Mesenchymal stem cell (in vitro differentiated cells and primary cell): ENCODE results near the gene GATA6.

Experiments
- DNase-seq: peaks from one replicate; pipeline ENCODE4 v3.0.0-alpha.2; 2013
- H2AFZ ChIP-seq: one replicate; pipeline ENCODE4 v1.6.1; 2013; ENCODE audit warnings: low read depth, mild to moderate bottlenecking, control low read depth, inconsistent platforms, low read length, moderate library complexity
- H2AK5ac ChIP-seq: 2 replicates; pipeline ENCODE4 v1.6.1; 2013; ENCODE audit warnings: low read length, moderate library complexity, mild to moderate bottlenecking, inconsistent platforms; ENCODE audit not compliant: severe bottlenecking
- H2BK120ac ChIP-seq: one replicate; pipeline ENCODE4 v1.6.1; 2013; ENCODE audit warnings: low read depth, mild to moderate bottlenecking, inconsistent platforms, low read length, moderate library complexity
- H2BK12ac ChIP-seq, 2 experiments: one replicate each; pipeline ENCODE4 v1.6.1; 2013; ENCODE audit warnings: inconsistent platforms in 2 of 2, low read length in 2 of 2, mild to moderate bottlenecking in 2 of 2, moderate library complexity in 2 of 2, control low read depth in 1 of 2
- H2BK15ac ChIP-seq: one replicate; pipeline ENCODE4 v1.6.1; 2013; ENCODE audit warnings: mild to moderate bottlenecking, low read depth, inconsistent platforms; ENCODE audit not compliant: poor library complexity, severe bottlenecking
- H2BK5ac ChIP-seq: 2 replicates; pipeline ENCODE4 v1.6.1; 2013; ENCODE audit warnings: low read depth, mild to moderate bottlenecking, low read length, control low read depth, inconsistent platforms; ENCODE audit not compliant: poor library complexity, severe bottlenecking
- H3K14ac ChIP-seq, 2 experiments: one replicate each; pipeline ENCODE4 v1.6.1; 2013; ENCODE audit warnings: inconsistent platforms in 2 of 2, low read length in 2 of 2, control low read depth in 1 of 2, mild to moderate bottlenecking in 1 of 2, moderate library complexity in 1 of 2
- H3K18ac ChIP-seq, 2 experiments: one replicate each; pipeline ENCODE4 v1.6.1; 2013; ENCODE audit warnings: inconsistent platforms in 2 of 2, low read length in 2 of 2, control low read depth in 1 of 2, low read depth in 1 of 2, mild to moderate bottlenecking in 1 of 2
- H3K23ac ChIP-seq, 2 experiments: one replicate each; pipeline ENCODE4 v1.6.1; 2013; ENCODE audit warnings: inconsistent platforms in 2 of 2, low read length in 2 of 2, mild to moderate bottlenecking in 2 of 2, moderate library complexity in 2 of 2, control low read depth in 1 of 2
- H3K27ac ChIP-seq: 2 replicates; pipeline ENCODE4 v1.5.1; 2013; ENCODE audit warnings: mild to moderate bottlenecking, moderate library complexity, low read length, control low read depth, inconsistent platforms; ENCODE audit not compliant: poor library complexity, severe bottlenecking
- H3K27me3 ChIP-seq, 2 experiments: 2 replicates each; pipeline versions ENCODE4 v1.6.1 to v1.7.0; 2013; ENCODE audit warnings: low read length in 2 of 2, mild to moderate bottlenecking in 2 of 2, moderate library complexity in 2 of 2, control low read depth in 1 of 2, inconsistent platforms in 1 of 2; ENCODE audit not compliant: control insufficient read depth in 1 of 2, insufficient read depth in 1 of 2
- H3K36me3 ChIP-seq, 2 experiments: 2 replicates each; pipeline versions ENCODE4 v1.6.1 to v1.7.0; 2013; ENCODE audit warnings: low read length in 2 of 2, control low read depth in 1 of 2, inconsistent platforms in 1 of 2, low read depth in 1 of 2, mild to moderate bottlenecking in 1 of 2; ENCODE audit not compliant: insufficient read depth in 2 of 2, control insufficient read depth in 1 of 2
- H3K4ac ChIP-seq, 2 experiments: one replicate each; pipeline ENCODE4 v1.6.1; 2013; ENCODE audit warnings: inconsistent platforms in 2 of 2, low read length in 2 of 2, mild to moderate bottlenecking in 2 of 2, moderate library complexity in 2 of 2, control low read depth in 1 of 2, low read depth in 1 of 2
- H3K4me1 ChIP-seq: 2 replicates; pipeline ENCODE4 v1.6.1; 2013; ENCODE audit warnings: low read depth, low read length, control low read depth; ENCODE audit not compliant: control insufficient read depth, insufficient read depth
- H3K4me2 ChIP-seq: 2 replicates; pipeline ENCODE4 v1.6.1; 2013; ENCODE audit warnings: low read length, mild to moderate bottlenecking, inconsistent platforms; ENCODE audit not compliant: poor library complexity, severe bottlenecking
- H3K4me3 ChIP-seq, 2 experiments: 2 replicates each; pipeline versions ENCODE4 v1.5.1 to v1.7.0; 2013; ENCODE audit warnings: low read length in 2 of 2, mild to moderate bottlenecking in 2 of 2, control low read depth in 1 of 2, low read depth in 1 of 2; ENCODE audit not compliant: insufficient read depth in 1 of 2
- H3K79me1 ChIP-seq: replicated peaks from 2 replicates; pipeline ENCODE4 v1.6.1; 2013; ENCODE audit warnings: mild to moderate bottlenecking, control low read depth, low read length, inconsistent platforms; ENCODE audit not compliant: poor library complexity, severe bottlenecking
- H3K9ac ChIP-seq: 2 replicates; pipeline ENCODE4 v1.7.0; 2013; ENCODE audit warnings: mild to moderate bottlenecking, low read length, moderate library complexity
- H3K9me3 ChIP-seq: 2 replicates; pipeline ENCODE4 v1.7.0; 2013; ENCODE audit warnings: mild to moderate bottlenecking, low read length; ENCODE audit not compliant: control insufficient read depth
- H4K8ac ChIP-seq: one replicate; pipeline ENCODE4 v1.6.1; 2013; ENCODE audit warnings: inconsistent platforms, mild to moderate bottlenecking, low read length, moderate library complexity
- H4K91ac ChIP-seq: one replicate; pipeline ENCODE4 v1.6.1; 2013; ENCODE audit warnings: mild to moderate bottlenecking, low read length, inconsistent platforms
- WGBS: methylation state at CpG from one replicate; pipeline ENCODE4 v1.1.7; 2013; ENCODE audit warnings: mixed read lengths; 5-methylcytosine and 5-hydroxymethylcytosine counted together

GATA6 gene

DNA sequence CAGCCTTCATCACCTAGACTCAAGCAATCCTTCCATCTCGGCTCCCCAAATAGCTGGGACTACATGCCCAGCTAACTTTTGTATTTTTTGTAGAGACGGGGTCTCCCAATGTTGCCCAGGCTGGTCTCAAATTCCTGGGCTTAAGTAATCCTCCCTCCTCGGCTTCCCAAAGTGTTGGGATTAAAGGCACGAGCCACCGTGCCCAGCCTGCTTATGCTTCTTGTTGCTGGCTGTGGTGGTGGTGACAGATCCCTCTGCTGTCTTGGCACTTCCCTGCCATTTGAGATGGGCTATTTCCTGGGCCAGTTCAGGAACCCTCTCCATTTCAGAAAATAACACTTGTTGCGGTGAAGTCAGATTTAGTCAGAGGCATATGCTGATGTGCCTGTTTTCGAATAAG lies 28.8 kb downstream of the GATA6 start:
- Histone ChIP-seq H2BK12ac (no peak overlapping the region), H2AFZ (no peak overlapping the region), H3K27me3 (no peaks in the 10 kb centered on the region), H3K4me1 (peaks cover 6% of the 10 kb centered on the region), H3K36me3 (peaks cover 5 to 34% of the 10 kb centered on the region in 2 experiments), H4K91ac (no peak overlapping the region), H2AK5ac (no peak overlapping the region), H2BK120ac (no peak overlapping the region), H3K4me3 (no peak overlapping the region), H3K9ac (no peak overlapping the region), H3K4ac (no peak overlapping the region), H3K18ac (peak overlapping the region in 1 of 2 experiments; percentile 4), H3K27ac (no peak overlapping the region), H2BK5ac (no peak overlapping the region), H3K14ac (no peak overlapping the region), H3K23ac (no peak overlapping the region), H3K4me2 (no peak overlapping the region), H2BK15ac (no peak overlapping the region), H3K9me3 (no peaks in the 10 kb centered on the region), H4K8ac (no peak overlapping the region), H3K79me1 (no peaks in the 10 kb centered on the region)
- 98% methylated on average over 5 of the region's 7 CpGs for WGBS
- DNase-seq = no peak

DNA sequence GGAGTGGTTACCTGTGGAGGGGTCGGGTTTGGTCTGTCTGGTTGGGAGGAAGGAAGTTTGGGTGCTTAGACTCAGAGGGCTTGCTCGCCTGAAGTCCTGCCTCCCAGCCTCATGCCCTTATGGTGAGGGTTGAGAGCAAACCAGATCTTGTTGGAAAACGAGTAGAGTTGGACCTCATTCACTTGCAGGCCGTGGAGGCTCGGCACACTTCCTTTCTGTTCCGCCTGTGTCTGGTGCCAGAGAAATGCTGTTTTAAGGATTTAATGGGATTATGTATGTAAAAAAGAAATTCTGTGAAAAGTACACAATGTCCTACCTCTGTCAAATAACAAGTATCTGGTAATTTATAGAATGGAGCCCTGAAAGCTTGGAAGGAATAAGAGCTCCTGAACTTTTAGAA lies 29.6 kb downstream of the GATA6 start:
- Histone ChIP-seq H3K79me1 (no peaks in the 10 kb centered on the region), H3K27ac (no peak overlapping the region), H2AK5ac (no peak overlapping the region), H3K9me3 (no peaks in the 10 kb centered on the region), H3K27me3 (no peaks in the 10 kb centered on the region), H3K4me1 (peaks cover 3% of the 10 kb centered on the region), H2BK5ac (no peak overlapping the region), H3K14ac (no peak overlapping the region), H2BK12ac (no peak overlapping the region), H3K4me2 (no peak overlapping the region), H4K91ac (no peak overlapping the region), H4K8ac (no peak overlapping the region), H3K4me3 (no peak overlapping the region), H3K18ac (no peak overlapping the region), H2BK15ac (no peak overlapping the region), H3K36me3 (peaks cover 5 to 27% of the 10 kb centered on the region in 2 experiments), H2AFZ (no peak overlapping the region), H3K9ac (no peak overlapping the region), H3K4ac (no peak overlapping the region), H2BK120ac (no peak overlapping the region), H3K23ac (no peak overlapping the region)
- DNase-seq = no peak
- 80% methylated on average over 5 of the region's 6 CpGs for WGBS

DNA sequence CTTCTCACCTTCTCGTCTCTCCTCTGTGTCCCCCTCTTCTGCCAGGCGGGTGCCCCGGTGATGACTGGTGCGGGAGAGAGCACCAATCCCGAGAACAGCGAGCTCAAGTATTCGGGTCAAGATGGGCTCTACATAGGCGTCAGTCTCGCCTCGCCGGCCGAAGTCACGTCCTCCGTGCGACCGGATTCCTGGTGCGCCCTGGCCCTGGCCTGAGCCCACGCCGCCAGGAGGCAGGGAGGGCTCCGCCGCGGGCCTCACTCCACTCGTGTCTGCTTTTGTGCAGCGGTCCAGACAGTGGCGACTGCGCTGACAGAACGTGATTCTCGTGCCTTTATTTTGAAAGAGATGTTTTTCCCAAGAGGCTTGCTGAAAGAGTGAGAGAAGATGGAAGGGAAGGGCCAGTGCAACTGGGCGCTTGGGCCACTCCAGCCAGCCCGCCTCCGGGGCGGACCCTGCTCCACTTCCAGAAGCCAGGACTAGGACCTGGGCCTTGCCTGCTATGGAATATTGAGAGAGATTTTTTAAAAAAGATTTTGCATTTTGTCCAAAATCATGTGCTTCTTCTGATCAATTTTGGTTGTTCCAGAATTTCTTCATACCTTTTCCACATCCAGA lies 31.3 kb downstream of the GATA6 start:
- WGBS = 93% methylated on average over 32 of the region's 32 CpGs
- no peaks in the 10 kb centered on the region for H3K4me1 ChIP-seq
- peaks cover 5 to 23% of the 10 kb centered on the region in 2 experiments for H3K36me3 ChIP-seq
- H3K4ac ChIP-seq = no peak overlapping the region
- H3K27me3 ChIP-seq = no peaks in the 10 kb centered on the region
- no peak overlapping the region for H3K4me3 ChIP-seq
- no peak overlapping the region for H3K9ac ChIP-seq
- no peak overlapping the region for H2BK5ac ChIP-seq
- H3K27ac ChIP-seq = no peak overlapping the region
- no peak overlapping the region for H3K14ac ChIP-seq
- no peak overlapping the region for H2AK5ac ChIP-seq
- H3K18ac ChIP-seq = no peak overlapping the region
- H2BK15ac ChIP-seq = no peak overlapping the region
- H3K4me2 ChIP-seq = no peak overlapping the region
- no peaks in the 10 kb centered on the region for H3K79me1 ChIP-seq
- no peaks in the 10 kb centered on the region for H3K9me3 ChIP-seq
- H2BK12ac ChIP-seq = no peak overlapping the region
- no peak overlapping the region for H2BK120ac ChIP-seq
- H3K23ac ChIP-seq = no peak overlapping the region
- no peak overlapping the region for H2AFZ ChIP-seq
- no peak for DNase-seq
- H4K8ac ChIP-seq = no peak overlapping the region
- no peak overlapping the region for H4K91ac ChIP-seq

DNA sequence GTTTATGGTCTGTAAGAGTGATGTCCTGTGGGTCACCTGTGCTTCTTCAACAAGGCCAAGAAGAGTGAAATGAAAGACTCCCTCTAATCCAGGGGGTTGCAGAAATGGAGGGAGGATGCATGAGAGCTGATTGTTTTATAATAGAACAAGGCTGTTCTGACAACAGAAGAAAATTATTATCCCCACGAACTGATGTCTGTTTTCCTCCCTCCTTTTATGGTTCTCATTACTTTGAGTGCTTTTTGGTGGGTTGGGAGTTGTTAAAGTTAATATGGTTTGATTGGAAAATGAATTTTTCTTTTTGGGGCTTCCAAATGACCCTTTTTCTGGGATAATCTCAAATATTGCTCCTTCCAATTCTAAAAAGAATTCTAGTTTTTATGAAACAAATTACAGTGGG lies 33.6 kb downstream of the GATA6 start:
- H3K27ac ChIP-seq = no peak overlapping the region
- no peak overlapping the region for H3K23ac ChIP-seq
- no peak for DNase-seq
- H2AFZ ChIP-seq = no peak overlapping the region
- H3K18ac ChIP-seq = no peak overlapping the region
- H3K4me2 ChIP-seq = no peak overlapping the region
- H4K8ac ChIP-seq = no peak overlapping the region
- no peak overlapping the region for H2AK5ac ChIP-seq
- no peak overlapping the region for H2BK5ac ChIP-seq
- no peak overlapping the region for H2BK12ac ChIP-seq
- H3K79me1 ChIP-seq = no peaks in the 10 kb centered on the region
- H3K27me3 ChIP-seq = no peaks in the 10 kb centered on the region
- H3K14ac ChIP-seq = no peak overlapping the region
- no peaks in the 10 kb centered on the region for H3K9me3 ChIP-seq
- no peak overlapping the region for H4K91ac ChIP-seq
- H2BK15ac ChIP-seq = no peak overlapping the region
- no peak overlapping the region for H3K4me3 ChIP-seq
- no peak overlapping the region for H3K9ac ChIP-seq
- H3K36me3 ChIP-seq = peaks cover 5 to 23% of the 10 kb centered on the region in 2 experiments
- no peak overlapping the region for H2BK120ac ChIP-seq
- H3K4ac ChIP-seq = no peak overlapping the region
- no peaks in the 10 kb centered on the region for H3K4me1 ChIP-seq
- no CpG with 5 or more reads among the region's 1 CpG for WGBS
